Left lobe of liver (tissue), 2 donors: ENCODE results near the gene WDR48. TPM values are rescaled to one million over a fixed set of nuclear protein-coding genes. Genes with fewer than 3 reads are reported as not detected.

Source experiments
- ATAC-seq: fragments of 200-7000 bp; cut with Tn5 transposase; one replicate; pipeline ENCODE4 v1.9.1; 2020; ENCODE audit warnings: mild to moderate bottlenecking, moderate library complexity
- DNase-seq: peaks from one replicate; pipeline ENCODE4 v3.0.0-alpha.2; 2020; ENCODE audit warnings: low spot score
- total RNA-seq: library from RNA; stranded (reverse); gene quantifications from one replicate; pipeline ENCODE4 v1.2.1, GENCODE V29; 2021
- donor health status: DM: no; HTN: no; CAD: no; lungs with moderate emphysema.
- donor health status: DM: no; HTN: yes; CAD: no.

Gene WDR48
- total RNA-seq, 1 donor from 2014 or later, result 12.1 TPM

- DNase-seq (no peak), ATAC-seq (no peak)
Observed at GRCh38 chr3:39100500-39100886, 48.7 kb downstream of the WDR48 start.

DNA sequence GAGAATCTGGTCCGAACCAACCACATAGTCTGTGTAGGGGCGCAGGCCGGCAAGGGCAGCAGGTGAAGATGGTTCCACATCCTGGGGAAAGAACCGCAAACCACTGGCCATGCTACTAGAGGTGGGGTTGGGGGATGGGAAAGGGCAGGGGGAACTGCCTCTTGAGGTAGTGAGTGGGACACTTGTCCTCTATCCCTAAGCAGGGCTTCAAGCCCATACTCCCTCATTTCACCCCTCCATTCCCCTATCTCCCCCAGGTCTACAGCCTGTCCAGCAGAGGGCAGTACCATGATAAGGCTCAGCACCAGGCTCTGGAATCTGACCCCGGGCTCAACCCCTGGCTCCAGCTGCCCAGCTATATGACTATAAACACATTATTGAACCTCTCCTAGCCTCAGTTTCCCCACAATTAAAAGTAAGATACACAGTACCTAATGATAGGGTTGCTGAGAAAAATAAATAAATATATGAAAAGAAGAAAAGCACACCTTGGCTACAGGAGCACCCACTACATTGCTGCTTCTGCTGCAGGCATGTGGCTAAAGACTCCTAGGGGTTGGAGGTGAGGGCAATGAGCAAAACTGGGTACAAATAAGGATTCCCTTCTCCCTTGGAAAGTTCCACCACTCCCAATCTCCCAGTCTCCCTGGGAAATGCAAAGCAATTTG is 49.3 kb downstream of the WDR48 start:
- ATAC-seq, result peak; percentile 85

GRCh38 chr3:39102504-39103323 is 50.9 kb downstream of the WDR48 start:
- DNase-seq, result no peak
- no peak for ATAC-seq

More for the DNA sequence above, 49.3 kb downstream of the WDR48 start:
- no peak for DNase-seq

GRCh38 chr3:39103324-39103693 is 51.5 kb downstream of the WDR48 start:
- ATAC-seq, result no peak
- no peak for DNase-seq

DNA sequence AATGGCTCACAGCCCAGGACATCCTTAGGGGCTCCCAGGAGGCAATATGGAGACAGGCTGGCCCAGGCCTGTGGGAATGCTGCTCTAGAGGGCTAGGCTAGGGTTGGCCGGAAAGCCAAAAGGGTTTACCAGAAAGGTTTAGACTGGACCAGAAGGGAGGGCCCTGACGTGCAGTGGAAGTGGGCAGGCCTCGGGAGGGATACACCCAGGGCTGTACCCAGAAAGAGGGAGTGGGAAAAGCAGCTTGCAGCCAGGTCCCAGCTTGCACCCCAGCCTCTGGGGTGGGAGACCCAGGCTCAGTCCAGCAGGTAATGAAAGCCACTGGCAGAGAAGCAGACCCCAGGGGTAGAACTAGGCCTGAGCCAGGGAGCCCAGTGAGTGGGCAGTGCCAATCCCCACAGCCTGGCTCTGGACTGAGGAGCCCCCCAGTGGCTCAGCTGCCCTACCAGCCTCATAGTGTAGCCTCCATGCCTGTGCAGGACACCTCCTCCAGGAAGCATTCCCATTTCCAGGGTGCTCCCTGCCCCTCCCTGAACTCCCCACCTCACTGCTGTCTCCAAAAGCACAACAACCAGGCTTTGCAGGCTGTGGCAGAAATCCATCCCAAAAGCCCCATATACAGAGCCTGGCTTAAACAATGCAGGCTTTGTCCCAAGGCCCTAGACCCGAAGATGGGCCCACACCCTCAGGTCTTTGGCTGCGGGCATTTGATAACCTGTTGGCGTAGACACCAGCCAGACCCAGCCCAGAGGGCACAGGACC is 52.2 kb downstream of the WDR48 start:
- DNase-seq (no peak), ATAC-seq (no peak)

GRCh38 chr3:39104961-39105686 is 53.3 kb downstream of the WDR48 start:
- ATAC-seq (no peak), DNase-seq (no peak)

- ATAC-seq (no peak), DNase-seq (no peak)
Observed at GRCh38 chr3:39105687-39106063, 53.9 kb downstream of the WDR48 start.

- ATAC-seq (peak; percentile 6), DNase-seq (no peak)
Observed at GRCh38 chr3:39106281-39106811, 54.5 kb downstream of the WDR48 start.

- ATAC-seq, result peak; percentile 70
Observed at GRCh38 chr3:39106851-39107387, 55.1 kb downstream of the WDR48 start.

DNA sequence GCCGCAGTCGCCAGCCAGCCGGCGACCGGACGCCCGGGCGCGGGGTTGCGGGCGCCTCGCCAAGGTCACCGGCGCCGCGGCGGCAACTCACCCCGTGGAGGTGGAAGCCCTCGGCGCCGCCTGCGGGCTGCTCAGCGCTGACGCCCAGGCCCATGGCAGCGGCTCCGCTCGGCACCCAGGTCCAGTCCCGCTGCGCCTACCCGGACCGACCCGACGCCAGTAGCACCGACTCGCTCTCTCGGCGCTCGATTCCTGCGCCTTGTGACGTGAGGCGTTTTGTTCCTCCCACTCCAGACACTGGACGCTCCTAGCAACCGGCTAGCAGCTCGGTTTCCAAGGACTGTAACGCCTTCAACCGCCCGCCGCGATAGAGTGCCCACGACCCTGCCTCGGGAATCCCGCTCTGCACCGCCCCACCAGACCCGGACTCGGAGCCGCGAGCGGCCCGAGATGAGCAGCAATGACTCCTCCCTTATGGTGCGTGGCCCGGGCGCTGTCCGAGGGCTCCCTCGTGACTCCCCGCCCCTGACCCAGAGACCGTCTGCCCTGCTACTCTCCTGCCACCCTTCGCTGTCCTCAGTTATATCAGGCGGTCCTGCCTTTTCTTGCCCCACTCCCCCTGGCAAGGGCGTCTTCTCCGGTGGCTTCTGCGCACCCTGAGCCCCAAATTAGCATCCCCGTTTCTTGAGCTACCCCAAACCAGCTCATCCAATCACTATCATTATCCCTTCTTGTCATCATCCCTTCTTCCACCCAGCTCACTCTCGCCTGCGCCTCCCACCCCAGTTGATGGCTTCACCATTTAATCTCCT is 55.8 kb downstream of the WDR48 start, which contains the start of the genes GORASP1 and TTC21A:
TSS of gene GORASP1 (minus strand) at position 240 of the 812 bp plus-strand sequence. CDS start at position 154, 86 bp downstream.
TSS of gene TTC21A (plus strand) at position 293 of the 812 bp plus-strand sequence. CDS start at position 451, 158 bp downstream.
- DNase-seq, result peak; percentile 92
- peak; percentile 90 for ATAC-seq

More at GRCh38 chr3:39106851-39107387, 55.1 kb downstream of the WDR48 start:
- DNase-seq, result no peak

DNA sequence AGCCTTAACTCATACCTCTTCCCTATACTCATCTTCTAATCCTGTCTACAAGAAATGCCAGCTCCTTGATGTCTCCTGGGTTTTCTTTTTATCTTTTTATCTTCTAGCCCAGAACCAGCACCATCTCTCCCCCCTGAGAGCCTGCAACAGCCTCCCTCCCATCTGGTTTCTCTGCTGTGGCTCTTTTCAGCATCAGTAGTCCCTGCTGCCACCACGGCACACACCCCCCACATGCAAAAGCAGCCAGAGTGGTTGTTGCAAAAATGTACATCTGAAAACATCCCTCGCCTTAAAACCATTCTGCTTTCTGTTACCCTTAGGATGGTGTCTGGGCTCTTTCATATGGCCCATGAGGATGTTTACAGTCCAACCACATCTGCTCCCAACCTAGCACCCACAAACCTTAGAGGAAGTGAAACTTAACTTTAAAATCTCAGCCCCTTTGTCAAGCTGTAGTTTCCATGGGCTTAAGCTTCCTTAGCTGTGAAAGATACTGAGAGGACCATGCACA is 56.4 kb downstream of the WDR48 start:
- DNase-seq (no peak), ATAC-seq (no peak)

DNA sequence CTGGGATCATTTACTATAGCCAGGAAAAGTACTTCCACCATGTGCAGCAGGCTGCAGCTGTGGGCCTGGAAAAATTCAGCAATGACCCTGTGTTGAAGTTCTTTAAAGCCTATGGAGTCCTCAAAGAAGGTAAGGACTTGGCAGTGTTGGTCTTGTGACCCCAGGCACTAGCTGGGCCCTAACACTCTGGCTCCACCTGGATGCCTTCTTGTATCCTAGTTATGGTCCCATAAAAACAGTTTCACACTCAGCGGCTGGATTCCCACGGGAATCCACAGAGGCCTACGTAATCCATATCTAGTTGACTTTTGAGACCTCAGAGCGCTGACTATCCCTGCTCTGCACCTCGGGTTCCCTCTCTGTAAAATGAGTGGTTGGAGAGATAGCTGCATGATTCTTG is 57.3 kb downstream of the WDR48 start:
- ATAC-seq (no peak), DNase-seq (peak; percentile 23)

- peak; percentile 29 for DNase-seq
- ATAC-seq, result no peak
Observed at GRCh38 chr3:39110041-39110639, 58.3 kb downstream of the WDR48 start.

DNA sequence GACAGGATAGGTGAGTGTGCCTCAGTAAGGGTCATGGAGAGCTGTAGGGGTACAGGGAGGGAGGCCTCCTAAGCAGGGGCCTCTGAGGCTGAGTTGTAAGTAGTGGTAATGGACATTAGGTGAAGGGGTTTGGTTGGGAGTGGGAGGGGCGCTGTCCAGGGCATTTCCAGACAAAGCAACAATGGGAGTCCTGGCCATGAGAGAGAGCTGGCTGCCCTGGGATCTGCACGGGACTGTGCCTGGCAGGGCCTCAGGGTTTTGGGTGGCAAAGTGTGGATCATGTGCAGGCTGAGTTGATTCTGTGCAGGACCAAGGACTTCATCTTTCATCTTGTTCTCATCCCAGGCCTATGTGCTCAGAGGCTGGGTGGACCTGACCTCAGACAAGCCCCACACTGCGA is 60.3 kb downstream of the WDR48 start:
- no peak for ATAC-seq
- peak; percentile 19 for DNase-seq

DNA sequence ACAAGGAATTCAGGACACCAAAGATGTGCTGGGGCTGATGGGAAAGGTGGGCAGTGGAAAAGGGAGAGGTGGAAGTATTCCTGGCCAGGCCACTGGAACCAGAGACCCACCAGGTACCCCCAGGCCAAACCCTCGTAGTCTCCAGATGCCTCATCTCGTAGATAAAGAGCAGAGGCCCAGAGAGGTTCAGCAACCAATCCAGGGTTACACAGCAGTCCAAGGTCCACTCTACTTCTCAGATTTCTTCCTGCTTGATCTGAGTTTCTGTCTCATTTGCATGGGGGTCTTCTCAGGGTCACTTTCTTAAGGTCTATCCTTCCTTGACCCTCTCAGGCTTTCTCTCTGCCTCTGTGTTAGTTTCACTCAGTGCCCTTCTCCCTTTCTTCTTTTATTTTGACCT is 60.7 kb downstream of the WDR48 start:
- DNase-seq, result no peak
- ATAC-seq, result no peak

GRCh38 chr3:39113291-39113690 is 61.5 kb downstream of the WDR48 start:
- no peak for ATAC-seq
- peak; percentile 33 for DNase-seq

GRCh38 chr3:39114456-39114855 is 62.6 kb downstream of the WDR48 start:
- ATAC-seq (no peak), DNase-seq (no peak)

DNA sequence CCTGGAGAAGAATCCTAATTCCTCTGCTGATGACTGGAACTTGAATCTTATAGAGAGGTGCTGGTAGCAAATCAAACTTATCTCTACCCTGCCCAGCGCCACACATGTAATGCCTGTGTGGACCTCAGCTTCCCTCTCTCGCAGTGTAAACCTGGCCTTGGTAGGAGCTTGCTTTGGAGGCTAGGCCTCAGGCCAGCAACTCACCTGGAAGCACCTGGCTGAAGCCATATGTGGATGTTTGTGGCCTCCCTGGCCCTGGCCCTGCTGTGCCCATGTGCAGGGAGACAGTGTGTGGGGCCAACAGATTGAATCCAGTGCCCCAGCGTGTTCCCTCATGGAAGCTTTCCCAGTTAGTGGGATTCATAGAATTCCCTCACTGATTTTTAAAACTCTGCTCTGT is 64.1 kb downstream of the WDR48 start:
- no peak for ATAC-seq
- DNase-seq, result no peak

GRCh38 chr3:39118079-39118478 is 66.3 kb downstream of the WDR48 start:
- ATAC-seq (no peak), DNase-seq (no peak)
